Measurements from ENCODE around the gene CLTB. TPM values are rescaled to one million over a fixed set of nuclear protein-coding genes. Genes with fewer than 3 reads are reported as not detected.

The CLTB gene
- total RNA-seq, 1 experiment from 2014 or later = 34.5 TPM

DNA sequence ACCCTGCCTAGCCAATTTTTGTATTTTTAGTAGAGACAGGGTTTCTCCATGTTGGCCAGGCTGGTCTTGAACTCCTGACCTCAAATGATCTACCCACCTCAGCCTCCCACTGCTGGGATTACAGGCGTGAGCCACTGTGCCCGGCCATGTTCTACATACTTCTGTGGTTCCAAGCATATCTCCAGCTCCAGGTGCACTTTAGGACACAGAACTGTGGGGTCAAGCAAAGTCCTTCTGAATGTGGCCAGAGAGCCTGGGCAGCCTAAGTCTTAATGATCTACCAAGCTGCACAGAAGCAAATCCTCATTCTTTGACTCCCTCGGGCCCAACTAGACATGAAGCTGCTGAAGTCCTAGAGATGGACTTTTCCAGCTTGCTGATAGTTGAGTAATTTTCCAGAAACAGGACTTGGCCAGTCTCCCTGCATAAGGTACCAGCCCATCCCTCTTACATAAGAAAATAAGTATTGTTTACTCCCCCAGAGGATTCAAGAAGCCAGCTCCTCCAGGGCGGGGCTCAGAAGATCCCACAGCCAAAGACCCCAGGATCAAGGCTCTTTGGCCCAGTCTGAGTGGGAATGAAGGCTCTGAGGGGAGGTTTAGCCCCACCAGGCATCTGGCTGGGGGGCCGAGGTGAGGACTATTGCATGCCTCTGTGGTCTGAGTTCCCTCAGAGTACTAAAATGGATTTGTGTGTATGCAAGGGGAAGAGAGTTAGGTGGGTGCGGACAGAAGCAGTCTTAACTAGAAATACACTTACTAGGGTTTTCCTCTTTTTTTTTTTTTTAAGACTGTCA is 8.7 kb downstream of the CLTB start:
- H2BK12ac ChIP-seq (ENCODE audit: insufficient read length, low read depth, low read length) = no peak overlapping the region
- Mint-ChIP-seq H3K4me1 (peaks cover 7 to 8% of the 10 kb centered on the region in 2 experiments; a peak in 2 of 4 replicates), H3K9me3 (no peaks in the 10 kb centered on the region), H3K36me3 (ENCODE audit: insufficient read depth in 1 of 3, low read depth in 3 of 3) (peaks cover 0 to 11% (median 5%) of the 10 kb centered on the region in 3 experiments; a peak in 3 of 7 replicates), H3K27ac (no peak overlapping the region; a peak in 1 of 7 replicates), H3K4me3 (no peak overlapping the region), H3K27me3 (ENCODE audit: low read depth) (no peaks in the 10 kb centered on the region)
- no peak overlapping the region for H2BK5ac ChIP-seq (ENCODE audit: insufficient read length, low read length)
- H3K9ac ChIP-seq (ENCODE audit: extremely low read depth, insufficient read length, low read length) = no peak overlapping the region
- no peak overlapping the region for H3K23ac ChIP-seq (ENCODE audit: insufficient read length, low read depth, low read length)
- H2BK20ac ChIP-seq (ENCODE audit: low read depth, low read length, poor library complexity, severe bottlenecking) = no peak overlapping the region
- no peak overlapping the region for H3K18ac ChIP-seq (ENCODE audit: insufficient read length, low read depth, low read length)
- H4K8ac ChIP-seq (replicated peaks; ENCODE audit: insufficient read length, low read depth, low read length) = no peak overlapping the region
- no peak overlapping the region for H2AFZ ChIP-seq (ENCODE audit: low read length)
- no peak overlapping the region for H4K5ac ChIP-seq (ENCODE audit: insufficient read length, low read depth, low read length)
- no peak overlapping the region for H3K27ac ChIP-seq (ENCODE audit: insufficient read length, low read depth, low read length)
- H3T11ph ChIP-seq (ENCODE audit: low read length) = no peak overlapping the region
- H3K4me2 ChIP-seq (ENCODE audit: insufficient read depth, insufficient read length, low read length) = no peak overlapping the region
- H2BK120ac ChIP-seq (ENCODE audit: low read depth, low read length, poor library complexity, severe bottlenecking) = no peak overlapping the region
- no peaks in the 10 kb centered on the region for H3K27me3 ChIP-seq (ENCODE audit: insufficient read depth, low read length)
- H3K4ac ChIP-seq (ENCODE audit: low read depth, low read length) = no peak overlapping the region
- no peaks in the 10 kb centered on the region for H3K9me3 ChIP-seq (ENCODE audit: control insufficient read depth, low read depth, low read length)
- no peak overlapping the region for H2BK15ac ChIP-seq (ENCODE audit: low read depth, low read length)
- WGBS (ENCODE audit: extremely low coverage, insufficient read length, low lambda C conversion rate) = no CpG with 5 or more reads among the region's 6 CpGs
- H3K14ac ChIP-seq (ENCODE audit: insufficient read depth, low read length) = no peak overlapping the region
- H3K56ac ChIP-seq (ENCODE audit: insufficient read length, low read depth, low read length) = no peak overlapping the region
- H3K4me1 ChIP-seq (ENCODE audit: insufficient read depth, low read length) = no peaks in the 10 kb centered on the region
- no peak overlapping the region for H4K91ac ChIP-seq (ENCODE audit: insufficient read length, low read depth, low read length)
- H2AK5ac ChIP-seq (ENCODE audit: insufficient read length, low read length) = no peak overlapping the region
- no peaks in the 10 kb centered on the region for H3K23me2 ChIP-seq (ENCODE audit: insufficient read length, low read depth, low read length, poor library complexity, severe bottlenecking)
- TF ChIP-seq, protein P1, sequence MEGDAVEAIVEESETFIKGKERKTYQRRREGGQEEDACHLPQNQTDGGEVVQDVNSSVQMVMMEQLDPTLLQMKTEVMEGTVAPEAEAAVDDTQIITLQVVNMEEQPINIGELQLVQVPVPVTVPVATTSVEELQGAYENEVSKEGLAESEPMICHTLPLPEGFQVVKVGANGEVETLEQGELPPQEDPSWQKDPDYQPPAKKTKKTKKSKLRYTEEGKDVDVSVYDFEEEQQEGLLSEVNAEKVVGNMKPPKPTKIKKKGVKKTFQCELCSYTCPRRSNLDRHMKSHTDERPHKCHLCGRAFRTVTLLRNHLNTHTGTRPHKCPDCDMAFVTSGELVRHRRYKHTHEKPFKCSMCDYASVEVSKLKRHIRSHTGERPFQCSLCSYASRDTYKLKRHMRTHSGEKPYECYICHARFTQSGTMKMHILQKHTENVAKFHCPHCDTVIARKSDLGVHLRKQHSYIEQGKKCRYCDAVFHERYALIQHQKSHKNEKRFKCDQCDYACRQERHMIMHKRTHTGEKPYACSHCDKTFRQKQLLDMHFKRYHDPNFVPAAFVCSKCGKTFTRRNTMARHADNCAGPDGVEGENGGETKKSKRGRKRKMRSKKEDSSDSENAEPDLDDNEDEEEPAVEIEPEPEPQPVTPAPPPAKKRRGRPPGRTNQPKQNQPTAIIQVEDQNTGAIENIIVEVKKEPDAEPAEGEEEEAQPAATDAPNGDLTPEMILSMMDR (conservative IDR thresholded peaks at IDR 0.05) = no peak
- H3K79me1 ChIP-seq (ENCODE audit: insufficient read depth, low read depth, low read length, poor library complexity, severe bottlenecking) = no peaks in the 10 kb centered on the region
- no peak for DNase-seq
- no peaks in the 10 kb centered on the region for H4K20me1 ChIP-seq (ENCODE audit: control insufficient read depth, insufficient read depth, insufficient read length)
- H3K79me2 ChIP-seq (ENCODE audit: insufficient read depth, low read length) = no peaks in the 10 kb centered on the region

All from H9 (cell line).